ENCODE measurements around the gene MVD. TPM values are rescaled to one million over a fixed set of nuclear protein-coding genes. Genes with fewer than 3 reads are reported as not detected.

Gene MVD
- total RNA-seq, 2 experiments from 2014 or later, result 134 to 139 TPM

DNA sequence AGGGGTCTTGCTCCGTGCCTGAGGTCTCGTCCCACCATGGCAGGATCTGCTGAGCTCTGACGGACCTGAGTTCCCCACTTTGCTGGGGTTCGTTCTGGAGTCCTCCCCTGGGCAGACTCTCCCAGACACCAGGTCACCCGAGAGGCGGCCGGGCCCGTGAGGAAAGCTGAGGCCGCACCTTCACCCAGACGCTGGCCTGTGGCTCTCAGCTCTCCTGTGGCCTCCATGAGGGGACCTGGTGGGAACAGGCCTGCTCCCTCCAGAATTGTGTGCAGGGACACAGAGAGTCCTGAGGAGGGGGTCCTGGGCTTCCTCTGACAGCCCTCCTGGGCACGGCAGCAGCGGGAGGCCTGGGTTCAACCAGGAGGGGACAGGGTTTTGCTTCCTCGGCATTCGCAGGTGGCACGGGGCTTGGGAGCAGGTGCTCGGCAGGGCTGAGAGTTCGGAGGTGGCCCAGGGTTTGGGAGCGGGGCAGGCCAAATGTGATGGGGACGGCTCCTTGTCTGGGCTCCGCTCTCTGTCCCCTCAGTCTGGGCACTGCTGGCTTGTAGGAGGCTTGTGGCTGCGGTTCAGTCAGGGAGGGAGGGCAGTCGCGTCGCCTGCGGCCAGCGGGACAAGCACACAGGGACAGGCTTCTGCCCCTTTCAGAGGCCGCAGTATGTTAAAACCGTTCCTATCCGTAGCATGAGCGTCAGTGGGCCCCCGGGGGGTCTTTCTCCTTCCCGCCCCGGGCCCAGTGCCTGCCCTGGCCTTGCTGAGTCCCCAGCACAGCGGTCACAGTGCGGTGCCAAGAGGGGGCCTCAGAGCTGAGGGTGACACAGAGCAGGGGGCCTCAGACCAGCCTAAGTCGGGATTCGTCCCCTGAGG lies 31.6 kb upstream of the MVD start:
- no peak for DNase-seq
- peaks cover 18% of the 10 kb centered on the region for H3K36me3 Mint-ChIP-seq (ENCODE audit: low read depth)
- no peaks in the 10 kb centered on the region for H3K27me3 Mint-ChIP-seq
- POLR2A ChIA-PET, result interaction anchor here (0.7 to 5.8 kb wide), 2 partner anchors 8 to 118 kb away, joined by 3 to 77 read pairs; partner anchors contain the start of genes CTU2 and RNF166
- peaks cover 60% of the 10 kb centered on the region for H3K4me1 Mint-ChIP-seq
- CTCF ChIA-PET, result interaction anchor here (0.9 to 1.4 kb wide), 2 partner anchors 9 to 58 kb away, joined by 3 read pairs; no protein-coding TSS in a partner anchor
- no peaks in the 10 kb centered on the region for H3K9me3 Mint-ChIP-seq
- no peak overlapping the region for H3K4me3 Mint-ChIP-seq
- H3K27ac Mint-ChIP-seq, result peak overlapping the region; percentile 54

DNA sequence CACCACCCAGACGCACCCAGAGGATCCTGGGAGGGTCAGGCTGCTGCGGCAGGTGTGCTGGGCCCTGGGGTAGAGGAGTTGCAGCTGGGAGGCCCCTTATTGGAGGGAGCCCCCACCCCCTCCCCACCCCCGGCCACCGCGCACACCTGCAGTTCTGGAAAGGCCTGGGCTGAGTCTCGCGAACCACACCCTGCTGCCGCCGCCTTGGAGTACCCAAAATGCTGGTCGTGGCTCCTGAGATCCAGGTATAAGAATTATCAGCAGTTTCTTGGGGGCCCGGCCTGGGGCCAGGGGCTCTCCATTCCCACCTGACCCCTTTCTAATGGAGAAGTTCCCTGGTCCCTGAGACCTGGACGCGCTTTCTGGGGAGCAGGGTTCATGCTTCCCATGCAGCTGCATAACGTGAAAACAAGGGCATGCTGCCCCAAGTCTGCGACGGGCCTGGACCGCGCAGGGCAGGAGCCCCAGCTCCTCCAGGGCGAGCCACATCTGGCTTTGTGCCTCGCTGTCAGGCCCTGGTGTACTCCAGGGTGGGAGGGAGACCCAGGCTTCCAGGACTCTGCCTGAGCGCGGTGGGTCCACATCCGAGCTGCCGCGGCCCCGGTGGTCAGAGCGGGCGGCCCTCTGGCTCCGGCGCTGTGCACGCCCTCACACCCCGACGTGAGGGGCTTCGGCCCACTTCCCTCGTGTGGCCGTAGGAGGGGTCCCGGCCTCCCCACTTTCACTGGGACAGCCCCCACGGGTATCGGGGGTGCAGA lies 30.7 kb upstream of the MVD start:
- no peak overlapping the region for H3K4me3 Mint-ChIP-seq
- POLR2A ChIA-PET, result interaction anchor here (0.7 to 5.8 kb wide), 3 partner anchors 9 to 119 kb away, joined by 3 to 77 read pairs (median 8); partner anchors contain the start of genes CTU2 and RNF166
- no peaks in the 10 kb centered on the region for H3K27me3 Mint-ChIP-seq
- CTCF ChIA-PET, result interaction anchor here (0.9 to 1.4 kb wide), 2 partner anchors 8 to 57 kb away, joined by 3 read pairs; no protein-coding TSS in a partner anchor
- H3K27ac Mint-ChIP-seq, result peak overlapping the region; percentile 44
- DNase-seq, result no peak
- H3K9me3 Mint-ChIP-seq, result no peaks in the 10 kb centered on the region
- H3K36me3 Mint-ChIP-seq (ENCODE audit: low read depth), result peaks cover 16% of the 10 kb centered on the region
- peaks cover 62% of the 10 kb centered on the region for H3K4me1 Mint-ChIP-seq

DNA sequence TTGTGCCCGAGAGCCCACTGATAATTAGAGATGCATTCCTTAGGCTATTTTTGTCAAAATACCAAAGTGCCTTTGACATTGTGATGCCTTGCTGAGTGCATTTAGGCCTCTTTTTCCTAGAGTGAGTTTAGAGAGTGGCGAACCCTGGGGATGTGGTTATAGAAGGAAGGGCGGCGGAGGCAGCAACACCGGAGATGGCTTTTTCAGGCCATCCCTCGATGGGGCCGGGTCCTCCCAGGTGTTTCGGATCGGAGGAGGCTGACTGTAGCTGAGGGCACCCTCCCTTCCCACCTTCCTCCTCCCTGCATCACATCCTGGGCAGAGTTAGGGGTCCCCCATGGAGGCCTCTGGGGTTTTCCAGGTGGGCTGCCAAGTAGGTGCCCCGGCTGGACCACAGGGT lies 30.0 kb upstream of the MVD start:
- peak; percentile 33 for DNase-seq
- H3K27ac Mint-ChIP-seq, result peak overlapping the region; percentile 92
- peaks cover 9% of the 10 kb centered on the region for H3K36me3 Mint-ChIP-seq (ENCODE audit: low read depth)
- ChIA-PET CTCF (interaction anchor here (1.4 kb wide), 1 partner anchor 56 kb away, joined by 3 read pairs; no protein-coding TSS in a partner anchor), POLR2A (interaction anchor here (0.7 to 5.8 kb wide), 4 partner anchors 10 to 54 kb away, joined by 3 to 77 read pairs (median 6); partner anchors contain the start of genes CTU2, MVD and RNF166)
- peak overlapping the region; percentile 60 for H3K4me3 Mint-ChIP-seq
- H3K9me3 Mint-ChIP-seq, result no peaks in the 10 kb centered on the region
- H3K4me1 Mint-ChIP-seq, result peaks cover 61% of the 10 kb centered on the region
- H3K27me3 Mint-ChIP-seq, result no peaks in the 10 kb centered on the region

DNA sequence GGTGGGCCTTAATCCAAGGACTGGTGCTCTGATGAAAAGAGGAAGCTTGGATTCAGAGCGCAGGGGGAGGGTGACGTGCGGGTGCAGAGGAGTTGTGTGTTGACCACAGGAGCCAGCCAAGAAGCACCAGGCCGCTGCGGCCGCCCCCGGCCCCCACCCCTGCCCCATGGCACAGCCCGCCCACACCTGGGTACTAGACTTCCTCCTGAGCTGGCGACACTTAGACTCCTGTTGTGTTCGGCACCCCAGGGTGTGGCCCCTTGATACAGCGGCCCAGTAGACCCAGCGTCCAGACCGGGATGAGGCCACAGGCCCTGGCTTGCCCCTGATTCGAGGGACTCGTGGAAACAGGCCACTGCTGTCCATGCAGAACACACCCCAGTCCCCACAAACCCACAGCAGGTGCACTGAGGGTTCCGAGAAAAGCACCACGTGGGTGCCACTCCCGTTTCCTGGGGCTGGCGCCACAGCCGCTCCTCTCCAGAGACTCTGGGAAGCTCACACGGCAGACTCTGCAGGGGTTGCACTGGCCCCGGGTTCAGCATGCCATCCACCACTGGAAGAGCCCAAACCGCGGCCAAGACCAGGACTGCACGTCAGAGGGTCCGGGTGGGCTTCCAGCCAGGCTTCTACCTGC lies 29.2 kb upstream of the MVD start:
- POLR2A ChIA-PET, result interaction anchor here (0.7 to 5.8 kb wide), 7 partner anchors 10 to 91 kb away, joined by 3 to 77 read pairs (median 4); partner anchors contain the start of genes CTU2, CYBA, MVD and RNF166
- H3K27me3 Mint-ChIP-seq, result no peaks in the 10 kb centered on the region
- CTCF ChIA-PET, result interaction anchor here (1.7 kb wide), 1 partner anchor 8 kb away, joined by 4 read pairs; no protein-coding TSS in a partner anchor
- DNase-seq, result peak; percentile 73
- peak overlapping the region; percentile 92 for H3K27ac Mint-ChIP-seq
- peaks cover 3% of the 10 kb centered on the region for H3K36me3 Mint-ChIP-seq (ENCODE audit: low read depth)
- no peaks in the 10 kb centered on the region for H3K9me3 Mint-ChIP-seq
- H3K4me3 Mint-ChIP-seq, result peak overlapping the region; percentile 60
- peaks cover 55% of the 10 kb centered on the region for H3K4me1 Mint-ChIP-seq

DNA sequence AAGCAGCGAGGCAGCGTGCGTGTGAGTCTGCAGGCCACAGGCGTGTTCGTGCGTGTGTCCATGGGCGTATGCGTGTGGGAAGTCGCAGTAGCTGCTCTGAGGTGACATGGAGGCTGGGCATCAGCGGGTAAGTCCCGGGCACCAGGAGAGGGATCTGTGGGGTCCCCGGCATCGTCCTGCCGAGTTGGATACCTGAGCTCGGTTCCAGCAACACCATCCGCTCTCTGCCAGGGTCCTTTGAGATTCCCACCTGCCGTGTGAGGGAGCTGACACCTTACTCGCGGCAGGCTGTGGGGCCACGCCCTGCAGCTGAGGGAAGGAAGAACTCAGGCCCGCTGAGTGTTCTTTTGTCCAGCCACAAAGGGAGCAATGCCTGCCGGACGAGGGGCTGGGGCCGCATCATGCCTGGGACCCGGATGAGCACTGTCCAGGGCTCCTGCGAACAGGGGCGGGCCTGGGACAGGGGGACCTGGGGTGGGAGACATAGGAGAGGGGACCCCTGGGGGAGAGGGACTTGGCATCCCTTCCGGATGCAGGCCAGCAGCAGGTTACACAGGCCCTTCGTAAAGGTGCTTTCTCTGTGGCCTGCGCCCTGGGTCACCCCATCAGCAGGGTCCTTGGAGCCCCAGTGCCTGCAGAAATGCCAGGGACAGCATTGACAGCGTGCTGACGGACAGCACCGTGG lies 28.4 kb upstream of the MVD start:
- POLR2A ChIA-PET, result interaction anchor here (1.1 to 5.8 kb wide), 4 partner anchors 12 to 91 kb away, joined by 4 to 77 read pairs (median 5); partner anchors contain the start of genes CTU2, CYBA, MVD and RNF166
- Mint-ChIP-seq H3K4me1 (peaks cover 55% of the 10 kb centered on the region), H3K27me3 (no peaks in the 10 kb centered on the region), H3K4me3 (peak overlapping the region; percentile 4), H3K27ac (peak overlapping the region; percentile 92), H3K9me3 (no peaks in the 10 kb centered on the region), H3K36me3 (ENCODE audit: low read depth) (peaks cover 3% of the 10 kb centered on the region)
- no peak for DNase-seq
- CTCF ChIA-PET, result interaction anchor here (1.7 kb wide), 1 partner anchor 9 kb away, joined by 4 read pairs; no protein-coding TSS in a partner anchor

DNA sequence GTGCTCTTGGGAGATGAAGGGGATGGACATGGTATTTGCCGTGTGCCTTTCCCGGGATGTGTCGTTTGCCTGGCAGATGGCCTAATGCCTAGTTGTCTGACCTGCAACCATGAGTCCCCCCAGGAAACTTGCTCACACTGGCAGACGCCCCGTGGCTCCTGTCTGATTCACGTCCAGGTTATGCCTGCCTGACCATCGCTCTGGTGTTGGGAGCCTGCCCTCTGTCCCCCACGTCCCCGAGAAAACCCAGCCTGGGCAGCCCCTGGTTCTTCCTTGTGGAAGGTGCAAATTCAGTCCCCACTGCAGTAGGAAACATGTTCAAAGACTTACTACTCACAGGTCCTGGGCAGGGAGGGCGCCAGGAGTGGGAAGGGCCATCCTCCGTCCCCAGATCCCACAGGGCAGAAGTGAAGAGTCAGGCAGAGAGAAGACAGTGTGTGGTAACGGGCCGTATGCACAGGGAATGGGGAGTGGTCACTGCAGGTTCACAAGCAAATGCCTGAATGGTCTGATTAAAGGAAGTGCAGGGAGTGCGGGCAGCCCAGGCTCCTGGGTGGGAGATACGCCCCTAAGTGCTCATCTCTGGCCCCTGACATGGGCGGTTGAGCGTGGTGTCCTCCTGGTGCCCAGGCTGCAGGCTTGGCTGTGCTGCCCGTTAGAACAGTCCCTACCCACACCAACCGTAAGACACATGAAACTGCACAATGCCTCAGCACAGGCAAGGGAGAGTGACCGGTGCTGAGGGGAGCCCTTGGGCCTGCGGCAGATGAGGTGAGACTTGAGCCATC lies 27.6 kb upstream of the MVD start:
- ChIA-PET POLR2A (interaction anchor here (1.1 to 5.8 kb wide), 2 partner anchors 12 to 28 kb away, joined by 4 to 77 read pairs; partner anchors contain the start of genes CTU2, MVD and RNF166), CTCF (interaction anchor here (1.7 kb wide), 1 partner anchor 10 kb away, joined by 4 read pairs; no protein-coding TSS in a partner anchor)
- Mint-ChIP-seq H3K36me3 (ENCODE audit: low read depth) (peaks cover 3% of the 10 kb centered on the region), H3K27ac (peak overlapping the region; percentile 66), H3K4me3 (peak overlapping the region; percentile 4), H3K4me1 (peaks cover 55% of the 10 kb centered on the region), H3K27me3 (no peaks in the 10 kb centered on the region), H3K9me3 (no peaks in the 10 kb centered on the region)
- DNase-seq, result no peak

DNA sequence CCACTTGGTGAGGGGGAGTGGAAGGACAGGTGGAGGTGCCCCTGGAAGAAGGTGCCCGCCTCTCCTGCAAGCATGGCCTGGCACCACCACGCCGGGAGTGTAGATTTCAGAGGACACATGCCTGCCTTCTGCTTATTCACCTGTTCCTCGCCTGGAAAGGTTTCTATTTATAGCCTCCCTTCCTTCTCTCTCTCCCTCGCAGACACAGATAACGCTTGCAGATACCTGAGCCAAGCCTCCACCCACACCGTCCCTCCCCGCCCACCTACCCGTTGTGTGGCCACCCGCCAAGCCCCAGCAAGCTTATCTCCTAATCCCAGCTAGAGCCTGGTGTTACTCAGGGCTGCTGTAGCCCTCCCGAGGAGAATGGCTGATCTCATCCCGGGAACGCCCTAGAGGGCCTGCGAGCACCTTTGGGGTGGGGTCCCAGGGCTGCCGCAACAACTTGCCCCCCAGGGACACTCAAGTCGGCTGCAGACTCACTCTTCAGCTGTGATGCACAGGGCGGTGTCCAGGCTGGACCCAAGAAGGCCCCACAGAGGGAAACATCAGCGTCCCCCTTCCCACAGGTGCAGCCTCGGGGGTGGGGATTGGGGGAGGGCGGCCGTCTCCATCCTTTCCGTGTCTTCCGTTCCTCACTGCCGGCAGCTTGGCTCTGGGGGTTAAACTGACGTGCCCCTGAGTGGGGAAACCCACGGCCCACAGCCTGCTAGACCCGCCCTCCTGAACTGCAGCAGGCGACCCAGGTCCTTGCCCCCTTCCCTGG lies 25.3 kb upstream of the MVD start:
- H3K4me1 Mint-ChIP-seq, result peaks cover 62% of the 10 kb centered on the region
- peaks cover 5% of the 10 kb centered on the region for H3K36me3 Mint-ChIP-seq (ENCODE audit: low read depth)
- no peak for DNase-seq
- CTCF ChIA-PET, result interaction anchor here (1.4 kb wide), 1 partner anchor 17 kb away, joined by 4 read pairs; no protein-coding TSS in a partner anchor
- POLR2A ChIA-PET, result interaction anchor here (0.6 to 4.7 kb wide), 8 partner anchors 10 to 68 kb away, joined by 3 to 41 read pairs (median 5); partner anchors contain the start of genes CTU2, MVD and RNF166
- no peak overlapping the region for H3K4me3 Mint-ChIP-seq
- H3K27me3 Mint-ChIP-seq, result no peaks in the 10 kb centered on the region
- no peaks in the 10 kb centered on the region for H3K9me3 Mint-ChIP-seq
- no peak overlapping the region for H3K27ac Mint-ChIP-seq

DNA sequence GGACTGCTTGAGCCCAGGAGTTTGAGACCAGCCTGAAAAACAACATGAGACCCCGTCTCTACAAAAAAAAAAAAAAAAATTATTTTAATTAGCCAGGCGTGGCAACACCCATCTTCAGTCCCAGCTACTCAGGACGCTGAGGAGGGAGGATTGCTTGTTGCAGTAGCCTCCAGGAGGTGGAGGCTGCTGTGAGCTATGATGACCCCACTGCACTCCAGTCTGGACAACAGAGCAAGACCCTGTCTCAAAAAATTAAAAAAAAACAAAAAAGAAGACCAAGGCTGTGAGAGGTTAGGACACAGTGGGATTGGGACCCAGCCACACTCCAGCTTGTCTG lies 24.8 kb upstream of the MVD start:
- Mint-ChIP-seq H3K27me3 (no peaks in the 10 kb centered on the region), H3K27ac (no peak overlapping the region), H3K36me3 (ENCODE audit: low read depth) (peaks cover 5% of the 10 kb centered on the region), H3K4me3 (no peak overlapping the region), H3K4me1 (peaks cover 60% of the 10 kb centered on the region), H3K9me3 (no peaks in the 10 kb centered on the region)
- POLR2A ChIA-PET, result interaction anchor here (0.6 to 4.7 kb wide), 8 partner anchors 10 to 67 kb away, joined by 3 to 41 read pairs (median 5); partner anchors contain the start of genes CTU2, MVD and RNF166
- CTCF ChIA-PET, result interaction anchor here (1.4 kb wide), 1 partner anchor 18 kb away, joined by 4 read pairs; no protein-coding TSS in a partner anchor
- no peak for DNase-seq

DNA sequence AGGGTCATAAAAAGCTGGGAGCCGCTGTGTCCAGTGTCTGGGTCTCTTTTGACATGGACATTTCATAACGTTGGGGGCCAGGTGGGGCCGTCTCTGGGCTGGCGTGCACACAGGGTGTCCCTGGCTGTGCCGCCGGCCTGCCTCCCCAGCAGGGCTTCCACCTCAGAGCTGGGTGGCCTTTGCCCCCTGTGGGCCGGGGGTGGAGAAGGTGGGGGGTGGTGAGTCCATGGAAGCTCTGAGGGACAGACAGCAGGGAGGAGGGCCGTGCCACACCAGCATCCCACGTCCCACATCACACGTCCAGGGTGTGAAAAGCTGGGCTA lies 24.3 kb upstream of the MVD start:
- ChIA-PET CTCF (interaction anchor here (1.4 kb wide), 1 partner anchor 18 kb away, joined by 4 read pairs; no protein-coding TSS in a partner anchor), POLR2A (interaction anchor here (0.6 to 4.7 kb wide), 8 partner anchors 11 to 50 kb away, joined by 3 to 41 read pairs (median 5); partner anchors contain the start of genes CTU2, MVD and RNF166)
- Mint-ChIP-seq H3K9me3 (no peaks in the 10 kb centered on the region), H3K4me1 (peaks cover 59% of the 10 kb centered on the region), H3K36me3 (ENCODE audit: low read depth) (peaks cover 7% of the 10 kb centered on the region), H3K27ac (no peak overlapping the region), H3K4me3 (no peak overlapping the region), H3K27me3 (no peaks in the 10 kb centered on the region)
- DNase-seq, result no peak

DNA sequence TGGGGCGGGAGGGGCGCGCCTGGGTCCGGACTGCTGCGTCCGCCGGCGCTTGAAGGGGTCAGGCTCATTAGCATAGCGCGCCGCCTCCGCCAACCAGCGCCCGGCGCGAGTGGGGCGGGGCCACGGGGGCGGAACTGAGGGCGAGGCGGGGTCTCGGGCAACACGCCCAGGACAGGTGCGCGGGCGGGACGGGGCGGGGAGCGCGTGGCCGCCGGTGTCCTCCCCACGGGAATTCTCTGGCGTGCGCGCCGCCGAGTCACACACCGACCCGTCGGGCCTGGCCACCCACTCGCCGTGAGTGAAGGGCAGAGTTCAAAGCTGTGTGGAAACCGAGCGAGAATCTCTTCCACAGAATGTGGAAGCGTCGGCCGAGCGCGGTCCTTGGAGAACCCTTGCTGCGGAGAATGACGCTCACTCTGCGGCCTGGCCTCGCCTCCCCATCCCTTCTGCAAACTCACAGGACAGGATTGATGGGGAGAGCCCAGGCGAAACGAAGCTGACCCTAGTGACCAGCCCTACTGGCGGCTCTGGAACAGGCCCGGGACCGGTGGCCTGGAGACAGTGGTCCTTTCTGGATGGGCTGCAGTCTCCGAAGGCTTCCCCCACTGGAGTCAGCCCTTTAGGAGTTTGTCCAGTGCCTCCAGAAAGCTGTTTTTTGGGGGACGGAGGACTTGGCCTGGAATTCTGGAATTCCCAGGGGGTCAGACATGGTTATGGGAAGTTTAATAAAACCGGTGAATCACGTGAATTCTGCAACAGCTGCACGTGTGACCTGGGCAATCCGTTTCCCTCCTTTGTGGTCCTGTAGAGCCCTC lies 23.8 kb upstream of the MVD start, which contains the start of gene SNAI3:
SNAI3 (minus strand) TSS at position 69 of the 815 bp plus-strand sequence. CDS start 101 bp downstream, outside the sequence.
- H3K4me1 Mint-ChIP-seq, result peaks cover 59% of the 10 kb centered on the region
- no peaks in the 10 kb centered on the region for H3K27me3 Mint-ChIP-seq
- peak within 1 kb of the TSS; percentile 44 for H3K27ac Mint-ChIP-seq
- ChIA-PET CTCF (interaction anchor here (1.4 kb wide), 1 partner anchor 19 kb away, joined by 4 read pairs; no protein-coding TSS in a partner anchor), POLR2A (interaction anchor here (0.6 to 4.7 kb wide), 8 partner anchors 11 to 1188 kb away, joined by 3 to 41 read pairs (median 5); partner anchors contain the start of genes CTU2, MVD and RNF166)
- H3K4me3 Mint-ChIP-seq, result peak within 1 kb of the TSS; percentile 76
- H3K36me3 Mint-ChIP-seq (ENCODE audit: low read depth), result peaks cover 11% of the 10 kb centered on the region
- H3K9me3 Mint-ChIP-seq, result no peaks in the 10 kb centered on the region
- DNase-seq, result peak; percentile 90
